ENCODE results near the gene SLIT3. TPM values are rescaled to one million over a fixed set of nuclear protein-coding genes. Genes with fewer than 3 reads are reported as not detected.

Gene SLIT3
- total and polyA plus RNA-seq, 2 experiments from 2014 or later = 0.59 to 0.71 TPM

DNA sequence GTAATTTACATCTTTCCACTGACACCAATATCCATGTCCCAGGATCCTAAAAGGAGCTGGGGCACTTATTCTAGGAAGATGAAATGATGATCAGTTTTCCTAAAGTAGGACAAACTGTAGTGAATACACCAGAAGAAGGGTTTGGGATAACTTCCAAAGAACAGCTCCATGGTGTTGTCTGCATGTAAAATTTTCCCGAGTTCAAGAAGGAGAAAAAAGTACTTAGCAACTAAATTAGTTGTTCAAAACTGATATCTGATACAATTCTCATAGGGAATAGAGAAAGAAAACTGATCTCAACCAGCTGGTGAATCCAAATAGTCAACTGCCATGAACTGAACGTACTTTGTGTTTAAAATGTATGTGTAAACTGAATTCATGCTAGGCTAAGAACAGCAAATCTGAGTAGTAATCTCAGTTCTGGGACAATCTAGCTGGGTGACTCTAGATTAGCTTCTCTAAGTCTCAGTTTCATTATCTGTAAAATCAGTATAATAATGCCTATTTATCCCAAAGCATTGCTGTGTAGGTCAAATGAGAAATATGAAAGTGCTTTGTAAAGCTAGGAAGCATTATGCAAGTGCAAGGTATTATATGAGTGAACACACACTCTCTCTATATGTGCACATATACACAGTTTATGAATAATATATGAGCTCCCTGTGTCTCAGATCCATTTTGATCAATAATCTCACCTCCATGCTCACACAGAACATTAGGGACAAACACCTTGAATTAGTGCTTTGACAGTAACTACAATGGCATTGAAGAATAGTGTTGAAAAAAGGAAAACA lies 357.7 kb downstream of the SLIT3 start (continued):
- no peak for TF ChIP-seq CTCF (conservative IDR thresholded peaks at IDR 0.05; ENCODE audit: low read depth in 2 of 2)
- no peak for TF ChIP-seq NANOG (IDR thresholded peaks at IDR 0.05; ENCODE audit: borderline replicate concordance)
- no peak for TF ChIP-seq POLR2AphosphoS5 (IDR thresholded peaks at IDR 0.05; ENCODE audit: low read depth)
- no peak for TF ChIP-seq ZNF462 (CRISPR knock-in tag; IDR thresholded peaks at IDR 0.05)

DNA sequence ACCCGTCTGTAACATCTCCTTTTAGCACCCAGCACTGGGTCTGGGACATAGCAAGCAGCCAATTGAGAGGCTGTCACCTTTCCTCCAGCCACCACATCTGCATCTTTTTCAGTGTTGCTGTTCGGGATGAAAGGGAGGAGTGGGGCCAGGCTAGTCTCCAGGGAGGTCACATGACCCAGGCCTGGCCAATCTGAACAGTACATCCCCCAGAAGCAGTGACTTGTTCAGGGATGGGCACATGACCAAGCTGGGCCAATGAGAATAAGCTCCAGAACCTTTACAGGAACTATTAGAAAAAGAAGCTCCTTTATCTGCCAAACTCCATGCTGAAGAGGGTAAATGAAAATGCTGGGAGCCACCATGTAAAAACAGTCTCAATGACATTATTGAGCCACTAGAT lies 359.0 kb downstream of the SLIT3 start:
- Mint-ChIP-seq H3K36me3 (ENCODE audit: low read depth) (no peaks in the 10 kb centered on the region), H3K4me3 (no peak overlapping the region), H3K4me1 (peaks cover 11% of the 10 kb centered on the region), H3K9me3 (no peaks in the 10 kb centered on the region), H3K27ac (no peak overlapping the region), H3K27me3 (ENCODE audit: insufficient read depth, low read depth, poor library complexity) (peaks cover 1% of the 10 kb centered on the region)
- Histone ChIP-seq H3K4me2 (no peak overlapping the region), H4K20me1 (replicated peaks; ENCODE audit: insufficient read depth) (no peaks in the 10 kb centered on the region), H3K27ac (ENCODE audit: low read depth) (no peak overlapping the region), H3K79me2 (replicated peaks; ENCODE audit: insufficient read depth) (no peaks in the 10 kb centered on the region), H2AFZ (no peak overlapping the region), H3K36me3 (ENCODE audit: insufficient read depth) (no peaks in the 10 kb centered on the region), H3K4me3 (no peak overlapping the region), H3K4me1 (ENCODE audit: insufficient read depth) (peaks cover 7% of the 10 kb centered on the region; the same call in 1 of the 2 replicates), H3K27me3 (ENCODE audit: insufficient read depth) (no peaks in the 10 kb centered on the region), H3K9me2 (ENCODE audit: insufficient read depth) (no peaks in the 10 kb centered on the region), H3F3A (replicated peaks; ENCODE audit: low read depth) (no peaks in the 10 kb centered on the region)
- DNase-seq (ENCODE audit: low spot score) = peak; percentile 30
- ATAC-seq = peak; percentile 39; the same call in 2 of the 3 replicates
- no peak for TF ChIP-seq JUNB (IDR thresholded peaks at IDR 0.05; ENCODE audit: unreplicated experiment)
- TF ChIP-seq, protein P1, sequence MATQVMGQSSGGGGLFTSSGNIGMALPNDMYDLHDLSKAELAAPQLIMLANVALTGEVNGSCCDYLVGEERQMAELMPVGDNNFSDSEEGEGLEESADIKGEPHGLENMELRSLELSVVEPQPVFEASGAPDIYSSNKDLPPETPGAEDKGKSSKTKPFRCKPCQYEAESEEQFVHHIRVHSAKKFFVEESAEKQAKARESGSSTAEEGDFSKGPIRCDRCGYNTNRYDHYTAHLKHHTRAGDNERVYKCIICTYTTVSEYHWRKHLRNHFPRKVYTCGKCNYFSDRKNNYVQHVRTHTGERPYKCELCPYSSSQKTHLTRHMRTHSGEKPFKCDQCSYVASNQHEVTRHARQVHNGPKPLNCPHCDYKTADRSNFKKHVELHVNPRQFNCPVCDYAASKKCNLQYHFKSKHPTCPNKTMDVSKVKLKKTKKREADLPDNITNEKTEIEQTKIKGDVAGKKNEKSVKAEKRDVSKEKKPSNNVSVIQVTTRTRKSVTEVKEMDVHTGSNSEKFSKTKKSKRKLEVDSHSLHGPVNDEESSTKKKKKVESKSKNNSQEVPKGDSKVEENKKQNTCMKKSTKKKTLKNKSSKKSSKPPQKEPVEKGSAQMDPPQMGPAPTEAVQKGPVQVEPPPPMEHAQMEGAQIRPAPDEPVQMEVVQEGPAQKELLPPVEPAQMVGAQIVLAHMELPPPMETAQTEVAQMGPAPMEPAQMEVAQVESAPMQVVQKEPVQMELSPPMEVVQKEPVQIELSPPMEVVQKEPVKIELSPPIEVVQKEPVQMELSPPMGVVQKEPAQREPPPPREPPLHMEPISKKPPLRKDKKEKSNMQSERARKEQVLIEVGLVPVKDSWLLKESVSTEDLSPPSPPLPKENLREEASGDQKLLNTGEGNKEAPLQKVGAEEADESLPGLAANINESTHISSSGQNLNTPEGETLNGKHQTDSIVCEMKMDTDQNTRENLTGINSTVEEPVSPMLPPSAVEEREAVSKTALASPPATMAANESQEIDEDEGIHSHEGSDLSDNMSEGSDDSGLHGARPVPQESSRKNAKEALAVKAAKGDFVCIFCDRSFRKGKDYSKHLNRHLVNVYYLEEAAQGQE (IDR thresholded peaks at IDR 0.05; ENCODE audit: unreplicated experiment) = no peak
- TF ChIP-seq CTCF (conservative IDR thresholded peaks at IDR 0.05; ENCODE audit: low read depth in 2 of 2) = no peak
- no peak for TF ChIP-seq ZNF331 (CRISPR knock-in tag; IDR thresholded peaks at IDR 0.05; ENCODE audit: low read depth)
- TF ChIP-seq EZH2phosphoT487 (IDR thresholded peaks at IDR 0.05; ENCODE audit: unreplicated experiment) = no peak
- TF ChIP-seq, protein P2, sequence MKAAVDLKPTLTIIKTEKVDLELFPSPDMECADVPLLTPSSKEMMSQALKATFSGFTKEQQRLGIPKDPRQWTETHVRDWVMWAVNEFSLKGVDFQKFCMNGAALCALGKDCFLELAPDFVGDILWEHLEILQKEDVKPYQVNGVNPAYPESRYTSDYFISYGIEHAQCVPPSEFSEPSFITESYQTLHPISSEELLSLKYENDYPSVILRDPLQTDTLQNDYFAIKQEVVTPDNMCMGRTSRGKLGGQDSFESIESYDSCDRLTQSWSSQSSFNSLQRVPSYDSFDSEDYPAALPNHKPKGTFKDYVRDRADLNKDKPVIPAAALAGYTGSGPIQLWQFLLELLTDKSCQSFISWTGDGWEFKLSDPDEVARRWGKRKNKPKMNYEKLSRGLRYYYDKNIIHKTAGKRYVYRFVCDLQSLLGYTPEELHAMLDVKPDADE (IDR thresholded peaks at IDR 0.05) = no peak

Data from GM23338 (cell line).